HG03442 (cell line): ENCODE data around the gene POLR3E.
A peak's percentile ranks its signal among the peaks of the same experiment; 100 is the strongest.
"Not testable (repeated sequence)": the region's sequence is repeated elsewhere in the genome, so short reads cannot be mapped to it uniquely, and the experiment has no call there.

Experiments used
- ATAC-seq: cut with Tn5 transposase; IDR thresholded peaks from one replicate; pipeline ENCODE4 v1.9.1; 2021; ENCODE audit warnings: mild to moderate bottlenecking, moderate library complexity; ENCODE audit not compliant: unreplicated experiment

The POLR3E gene

DNA sequence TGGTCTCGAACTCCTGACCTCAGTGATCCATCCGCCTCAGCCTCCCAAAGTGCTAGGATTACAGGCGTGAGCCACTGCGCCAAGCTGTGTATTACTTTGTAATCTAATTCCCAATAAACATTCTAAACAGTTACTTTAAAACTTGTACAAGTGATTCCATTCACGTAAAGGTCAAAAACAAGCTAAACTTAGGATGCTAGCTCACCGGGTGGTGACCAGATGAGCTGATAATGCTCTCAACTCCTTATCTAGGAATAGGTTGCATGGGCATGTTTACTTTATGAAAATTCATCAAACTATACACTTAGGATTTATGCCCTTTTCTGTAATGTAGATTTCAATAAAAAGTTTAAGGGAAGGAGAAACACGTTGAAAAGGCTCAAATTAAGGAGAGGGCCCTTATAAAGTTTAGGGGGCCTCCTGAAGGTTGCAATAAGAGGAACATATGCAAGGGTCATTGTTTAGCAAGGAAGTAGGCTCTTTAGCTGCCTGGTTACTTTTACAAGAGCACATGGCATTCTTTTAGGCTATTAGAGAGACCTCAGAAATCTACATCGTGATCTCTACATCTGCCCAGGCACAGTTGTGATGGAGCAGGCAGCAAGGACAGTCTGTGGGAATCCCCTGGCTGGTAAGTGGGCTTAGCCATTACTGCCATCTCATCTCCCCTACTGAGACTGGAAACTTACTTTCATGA, 63.9 kb downstream of the POLR3E start:
- ATAC-seq: no peak

DNA sequence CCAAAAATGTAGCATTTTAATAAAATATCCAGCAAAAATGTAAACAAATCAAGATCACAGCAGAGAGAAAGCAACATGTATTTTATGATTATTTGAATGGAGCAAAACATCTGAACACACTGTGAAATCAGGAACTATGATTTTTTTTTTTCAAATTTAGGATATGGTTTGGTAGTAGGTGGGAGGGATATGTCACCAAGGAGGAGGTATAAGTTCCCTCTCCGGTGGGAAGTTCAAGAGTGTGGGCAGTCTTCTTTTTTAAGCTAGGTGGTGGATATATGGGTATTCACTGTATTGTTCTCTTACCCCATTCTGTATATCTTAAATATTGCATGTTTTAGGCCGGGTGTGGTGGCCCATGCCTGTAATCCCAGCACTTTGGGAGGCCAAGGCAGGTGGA, 67.0 kb downstream of the POLR3E start:
- ATAC-seq: no peak

GRCh38 chr16:22366371-22366770, 69.2 kb downstream of the POLR3E start:
- no peak for ATAC-seq

DNA sequence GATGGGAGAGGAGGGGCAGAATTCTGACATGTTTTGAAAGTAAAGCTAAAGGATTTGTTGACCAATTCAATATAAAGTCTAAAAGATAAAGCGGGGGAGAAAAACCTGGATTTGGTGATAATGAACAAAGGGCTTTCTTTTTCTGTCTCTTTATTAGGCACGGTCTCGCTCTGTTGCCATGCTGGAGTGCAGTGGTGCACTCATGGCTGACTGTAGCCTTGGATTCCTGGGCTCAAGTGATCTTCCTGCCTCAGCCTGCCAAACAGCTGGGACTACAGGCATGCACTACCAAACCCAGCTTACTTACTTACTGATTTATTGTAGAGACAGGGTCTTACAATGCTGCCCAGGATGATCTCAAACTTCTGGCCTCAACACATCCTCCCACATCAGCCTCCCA, 69.7 kb downstream of the POLR3E start:
- ATAC-seq: no peak

DNA sequence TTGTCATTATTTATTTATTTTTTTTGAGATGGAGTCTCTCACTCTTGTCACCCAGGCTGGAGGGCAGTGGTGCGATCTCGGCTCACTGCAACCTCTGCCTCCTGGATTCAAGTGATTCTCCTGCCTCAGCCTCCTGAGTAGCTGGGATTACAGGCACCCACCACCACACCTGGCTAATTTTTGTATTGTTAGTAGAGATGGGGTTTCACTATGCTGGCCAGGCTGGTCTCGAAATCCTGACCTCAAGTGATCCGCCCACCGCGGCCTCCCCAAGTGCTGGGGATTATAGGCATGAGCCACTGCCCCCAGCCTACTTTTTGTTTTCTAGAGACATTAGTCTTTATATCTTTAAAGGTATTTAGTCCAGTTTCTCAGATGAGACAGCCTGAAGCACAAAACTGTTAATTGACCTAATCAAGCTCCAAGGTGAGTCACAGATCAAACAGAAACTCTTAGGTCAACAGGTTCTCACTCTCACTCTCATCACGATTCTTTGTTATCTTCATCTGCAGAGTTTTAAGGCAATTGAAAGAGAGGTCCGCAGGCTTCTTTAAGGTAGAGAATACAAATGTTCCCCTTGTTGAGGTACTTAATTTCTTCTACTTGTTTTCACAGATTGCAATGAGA, 71.1 kb downstream of the POLR3E start:
- not testable (repeated sequence) for ATAC-seq

DNA sequence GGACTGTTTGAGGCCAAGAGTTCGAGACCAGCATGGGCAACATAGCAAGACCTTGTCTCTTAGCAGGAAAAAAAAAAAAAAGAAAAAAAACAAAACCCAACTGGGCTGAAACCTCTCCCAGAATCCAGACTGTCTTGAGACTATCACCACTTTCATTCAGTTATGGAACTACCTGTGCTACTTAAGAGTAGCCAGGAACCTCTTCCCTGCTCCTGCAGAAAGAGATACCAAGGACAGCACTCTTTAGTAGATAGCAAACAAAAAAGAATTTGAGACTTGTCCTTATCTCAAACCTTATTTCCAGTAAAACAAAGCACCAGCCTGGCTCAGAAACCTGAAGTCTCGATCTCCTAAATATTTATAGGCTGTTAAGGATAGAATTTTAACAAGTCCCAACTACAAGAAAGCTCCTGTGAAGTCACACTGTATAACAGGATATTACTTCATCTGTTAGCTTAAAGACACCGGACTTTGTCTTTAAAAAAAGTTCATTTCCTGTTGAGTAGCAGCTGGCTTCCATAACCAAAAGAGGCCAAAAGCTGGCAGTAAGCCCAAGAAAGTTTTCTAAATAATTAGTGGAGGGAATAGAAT, 72.1 kb downstream of the POLR3E start:
- ATAC-seq: no peak

- ATAC-seq: no peak
Observed at GRCh38 chr16:22370038-22370820, 73.0 kb downstream of the POLR3E start.

DNA sequence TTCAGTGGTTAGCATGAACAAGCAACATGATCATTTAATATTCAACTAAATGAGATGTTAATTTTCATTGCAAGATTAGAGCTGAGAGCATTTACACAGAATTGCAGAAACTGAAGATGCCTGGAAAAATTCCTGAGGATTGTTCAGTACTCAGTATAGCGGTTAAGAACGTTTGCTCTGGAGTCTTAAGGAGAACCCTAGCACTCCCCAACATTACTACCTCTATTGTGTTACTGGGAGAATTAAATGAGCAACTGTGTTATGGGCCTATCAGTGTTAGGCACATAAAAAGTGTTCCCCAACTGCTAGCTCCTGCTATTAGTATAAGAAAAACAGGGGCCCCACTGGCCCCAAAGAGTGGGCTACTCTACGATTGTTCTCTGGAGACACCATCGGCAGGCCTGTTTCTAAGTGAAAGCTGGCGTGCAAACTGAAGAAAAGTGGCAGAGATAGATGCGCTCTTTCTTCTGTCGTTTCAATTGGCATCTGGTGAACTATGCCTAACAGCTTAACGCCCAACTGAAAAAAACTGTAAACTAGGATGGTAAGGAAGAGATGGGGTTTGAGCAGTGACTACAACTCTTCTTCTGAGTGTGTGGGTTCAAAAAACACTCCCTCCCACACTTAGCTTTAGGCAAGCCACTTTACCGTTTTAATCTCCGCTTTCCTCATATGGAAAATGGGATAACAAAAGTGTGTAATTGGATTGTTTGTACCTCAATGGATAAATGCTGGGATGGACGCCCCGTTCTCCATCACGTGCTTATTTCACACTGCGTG, 75.9 kb downstream of the POLR3E start:
- ATAC-seq: no peak

- peak; percentile 19 for ATAC-seq
Observed at GRCh38 chr16:22373662-22374310, 76.6 kb downstream of the POLR3E start.

- ATAC-seq: peak; percentile 87
Observed at GRCh38 chr16:22374311-22375116, 77.3 kb downstream of the POLR3E start, which contains the start of gene CDR2. CDR2 (minus strand) TSS chr16:22374619; CDS start chr16:22374309, 310 bp downstream.

DNA sequence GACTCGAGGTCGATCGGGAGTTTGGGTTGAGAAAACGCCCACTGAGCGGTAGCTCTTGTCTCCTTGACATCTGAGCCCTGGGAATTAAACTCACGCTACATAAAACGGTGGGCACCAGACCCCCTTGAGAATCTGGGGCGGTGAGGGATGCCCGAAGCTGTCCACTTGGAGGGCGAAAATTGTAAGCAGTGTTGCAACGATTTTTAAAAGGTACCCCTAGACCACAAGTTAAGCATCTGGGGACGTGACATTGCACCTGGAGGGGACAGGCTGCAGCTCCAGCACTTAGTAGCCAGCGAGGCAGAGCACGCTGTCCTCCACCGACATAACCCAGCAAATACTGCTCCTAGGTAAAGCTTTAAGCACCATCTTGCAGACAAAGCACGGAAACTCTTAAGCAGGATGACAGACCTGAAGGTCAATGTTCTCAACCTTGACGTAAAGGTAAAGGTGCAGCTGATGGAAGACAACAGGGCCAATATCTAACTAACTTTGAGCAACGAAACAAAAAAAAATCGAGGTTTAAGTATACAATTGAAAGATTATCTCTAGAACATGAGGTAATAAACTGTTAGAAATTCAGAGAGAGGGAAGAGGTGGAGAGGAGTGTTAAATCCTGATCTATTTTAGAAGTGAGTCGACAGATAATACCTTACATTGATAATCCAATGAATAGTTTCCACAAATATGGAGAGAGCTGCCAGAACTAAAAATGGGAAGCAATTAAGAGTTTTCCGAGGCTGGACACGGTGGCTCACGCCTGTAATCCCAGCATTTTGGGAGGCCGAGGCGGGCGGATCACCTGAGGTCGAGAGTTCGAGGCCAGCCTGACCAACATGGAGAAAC, 78.1 kb downstream of the POLR3E start:
- ATAC-seq: no peak

GRCh38 chr16:22375963-22376640, 78.9 kb downstream of the POLR3E start:
- ATAC-seq: no peak

GRCh38 chr16:22379656-22380055, 82.4 kb downstream of the POLR3E start:
- ATAC-seq: no peak

DNA sequence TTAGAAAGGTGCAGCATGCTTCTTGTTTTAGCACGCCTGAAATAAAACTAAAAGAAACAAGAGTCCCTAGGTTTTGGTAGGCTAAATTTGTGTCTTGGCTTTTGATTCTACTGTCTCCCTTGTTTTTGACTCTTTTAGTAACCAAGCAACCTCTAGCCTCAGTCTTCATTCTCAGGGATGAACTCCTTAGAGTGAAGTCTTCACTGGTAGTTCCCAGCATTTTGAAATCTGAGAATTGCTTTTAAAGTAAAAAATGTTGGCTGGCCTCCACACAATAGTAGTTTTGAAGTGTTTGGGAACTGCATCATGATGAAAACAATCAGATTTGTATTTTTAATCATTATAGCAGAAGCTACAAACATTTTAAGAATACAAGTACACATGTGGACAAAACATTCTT, 83.3 kb downstream of the POLR3E start:
- no peak for ATAC-seq

DNA sequence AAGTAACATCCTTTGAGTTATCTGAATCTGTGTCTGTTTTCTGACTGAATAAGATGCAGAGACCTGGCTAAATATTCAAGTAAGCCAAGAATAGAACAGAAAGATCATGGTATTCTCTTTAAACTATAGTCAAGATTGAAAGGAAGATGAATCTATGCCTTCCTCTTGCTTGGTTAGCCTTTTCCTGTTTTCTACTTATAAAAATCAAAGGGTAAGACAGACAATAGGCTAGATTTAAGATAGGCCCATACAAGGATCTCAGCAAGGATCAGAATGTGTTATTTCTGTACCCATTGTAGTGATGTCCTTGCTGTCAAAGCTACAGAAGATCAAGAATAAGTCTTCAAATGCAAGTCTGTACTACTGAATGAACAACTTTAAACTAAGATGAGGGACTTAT, 84.2 kb downstream of the POLR3E start:
- no peak for ATAC-seq

DNA sequence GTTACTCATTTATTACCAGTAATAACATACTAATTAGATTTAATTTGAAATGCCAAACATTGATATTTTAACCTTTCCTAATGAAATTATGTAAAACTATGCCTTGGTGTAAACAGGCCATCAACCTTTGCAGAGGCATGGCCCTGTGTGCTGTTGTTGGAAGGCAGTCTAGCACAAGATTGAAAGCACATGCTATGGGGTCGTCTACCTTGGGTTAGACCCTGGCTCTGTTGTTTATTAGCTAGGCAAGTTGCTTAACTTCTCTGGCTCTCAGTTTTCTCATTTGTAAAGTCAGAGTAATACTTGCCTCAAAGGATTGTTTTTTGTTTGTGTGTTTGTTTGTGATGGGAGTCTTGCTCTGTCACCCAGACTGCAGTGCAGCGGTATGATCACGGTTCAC, 86.6 kb downstream of the POLR3E start:
- no peak for ATAC-seq
